ENCODE data around the gene CBX8.

- TF ChIP-seq CTCF (IDR thresholded peaks at IDR 0.05) (no peak), POLR2A (IDR thresholded peaks at IDR 0.05) (no peak), EP300 (IDR thresholded peaks at IDR 0.05) (no peak)
These were observed 47.2 kb upstream of the CBX8 start for GRCh38 chr17:79843816-79844800.

All from sigmoid colon (tissue), 4 donors.